GM12891 (cell line): ENCODE measurements around the gene C1orf159.

Experiments
- DNase-seq: peaks from one replicate; pipeline ENCODE4 v3.0.0; 2011; ENCODE audit warnings: low spot score; ENCODE audit not compliant: insufficient read length
- FAIRE-seq: peaks from 2 replicates; lab custom pipeline; 2011; peaks lifted over from hg19 to GRCh38; lab: Jason Lieb, UNC
- PAX5 ChIP-seq: IDR thresholded peaks from 2 replicates; pipeline ENCODE4 v1.6.1; 2011; ENCODE audit warnings: low read length, moderate library complexity, mild to moderate bottlenecking; ENCODE audit not compliant: insufficient read depth, severe bottlenecking
- POLR2A ChIP-seq: IDR thresholded peaks from 2 replicates; pipeline ENCODE4 v1.6.1; 2011; ENCODE audit warnings: low read depth, low read length, control low read depth
- POLR2AphosphoS5 ChIP-seq: IDR thresholded peaks from 2 replicates; pipeline ENCODE4 v1.6.1; 2011; ENCODE audit warnings: low read depth, low read length, control low read depth
- POU2F2 ChIP-seq: IDR thresholded peaks from 2 replicates; pipeline ENCODE4 v1.6.1; 2011; ENCODE audit warnings: low read depth, mild to moderate bottlenecking, control low read depth, low read length, moderate library complexity
- SPI1 ChIP-seq: IDR thresholded peaks from 2 replicates; pipeline ENCODE4 v1.6.1; 2011; ENCODE audit warnings: low read depth, low read length, control low read depth
- TAF1 ChIP-seq: IDR thresholded peaks from 2 replicates; pipeline ENCODE4 v1.6.1; 2011; ENCODE audit warnings: low read depth, low read length, control low read depth

Gene C1orf159

GRCh38 chr1:1065265-1065939 is 50.5 kb downstream of the C1orf159 start:
- TF ChIP-seq TAF1 (no peak), POLR2A (no peak), POLR2AphosphoS5 (no peak), SPI1 (no peak), POU2F2 (no peak), PAX5 (no peak)
- DNase-seq (no peak), FAIRE-seq (peak; percentile 20)

- DNase-seq: peak; percentile 93
- TF ChIP-seq TAF1 (no peak), POU2F2 (peak; percentile 82), POLR2A (peak; percentile 69), POLR2AphosphoS5 (peak; percentile 54; the same call in 1 of the 2 replicates), SPI1 (0 out of 2 replicates have a peak, but pooled peaks have one; percentile 10), PAX5 (peak; percentile 14)
- FAIRE-seq: peak; percentile 97
Observed at GRCh38 chr1:1063945-1064831, 51.7 kb downstream of the C1orf159 start.

- no peak for TF ChIP-seq TAF1
- no peak for TF ChIP-seq POU2F2
- no peak for TF ChIP-seq PAX5
- no peak for TF ChIP-seq SPI1
- TF ChIP-seq POLR2A: no peak
- TF ChIP-seq POLR2AphosphoS5: no peak; the same call in 1 of the 2 replicates
- FAIRE-seq (no peak), DNase-seq (no peak)
Observed at GRCh38 chr1:1063261-1063944, 52.5 kb downstream of the C1orf159 start.

GRCh38 chr1:1062348-1063163 is 53.3 kb downstream of the C1orf159 start:
- no peak for TF ChIP-seq SPI1
- no peak for TF ChIP-seq TAF1
- no peak for TF ChIP-seq PAX5
- no peak for TF ChIP-seq POU2F2
- TF ChIP-seq POLR2AphosphoS5: no peak
- no peak for TF ChIP-seq POLR2A
- DNase-seq: no peak
- no peak for FAIRE-seq

- FAIRE-seq (no peak), DNase-seq (no peak)
- TF ChIP-seq POU2F2 (no peak), SPI1 (no peak), TAF1 (no peak), PAX5 (no peak), POLR2A (no peak), POLR2AphosphoS5 (no peak)
Observed at GRCh38 chr1:1061682-1062345, 54.1 kb downstream of the C1orf159 start.

GRCh38 chr1:1060281-1061000 is 55.4 kb downstream of the C1orf159 start:
- TF ChIP-seq POLR2A: no peak
- TF ChIP-seq PAX5: no peak
- no peak for TF ChIP-seq POU2F2
- TF ChIP-seq POLR2AphosphoS5: no peak
- no peak for TF ChIP-seq TAF1
- no peak for TF ChIP-seq SPI1
- DNase-seq: no peak
- FAIRE-seq: no peak

- peak; percentile 31 for TF ChIP-seq PAX5
- TF ChIP-seq POU2F2: no peak
- peak; percentile 100 for DNase-seq
- peak; percentile 83 for FAIRE-seq
Observed at GRCh38 chr1:1059494-1060280, 56.2 kb downstream of the C1orf159 start.
